K562 (cell line): ENCODE measurements around the gene SLC16A2. TPM values are rescaled to one million over a fixed set of nuclear protein-coding genes. Genes with fewer than 3 reads are reported as not detected.

Source experiments
- ATAC-seq: fragments of 200-7000 bp; cut with Tn5 transposase; 3 replicates; pipeline ENCODE4 v1.9.1; 2020; ENCODE audit warnings: moderate library complexity
- BruUV-seq: library from RNA; stranded (reverse); fragments of 400-500 nt; replicated peaks from 2 replicates; lab custom pipeline; 2021; lab: Mats Ljungman, UMichigan
- CTCF ChIA-PET: fragments of 300-600 bp; formaldehyde crosslinking; extraction: SDS; loops from one replicate; lab custom pipeline; 2021; ENCODE audit warnings: low intra/inter-chr PET ratio; lab: Yijun Ruan, JAX
- POLR2A ChIA-PET: fragments of 300-600, 350-650 bp; sonication (Branson Sonifier 250); formaldehyde crosslinking; extraction: SDS; loops from one replicate; lab custom pipeline; 2021; ENCODE audit warnings: antibody characterized with exemption, inconsistent platforms; lab: Yijun Ruan, JAX
- DNase-seq, 4 experiments: peaks; one replicate each; pipeline versions ENCODE4 v3.0.0 to v3.0.0-alpha.2; 2011 to 2018; ENCODE audit warnings: low spot score in 3 of 4, mixed read lengths in 3 of 4; ENCODE audit errors: extremely low read depth in 1 of 4
- FAIRE-seq: peaks from 2 replicates; lab custom pipeline; 2011; peaks lifted over from hg19 to GRCh38; lab: Jason Lieb, UNC
- H2AFZ ChIP-seq: 2 replicates; pipeline ENCODE4 v1.6.0; 2011; ENCODE audit warnings: low read depth, low read length, control low read depth, inconsistent platforms
- H3K27ac ChIP-seq: fragments of 200-600 bp; 3 replicates; pipeline ENCODE4 v1.8.0; 2011; ENCODE audit warnings: low read depth, mild to moderate bottlenecking, control low read depth, inconsistent platforms, low read length, moderate library complexity, mixed read lengths; ENCODE audit errors: extremely low read depth
- H3K27me3 ChIP-seq, 2 experiments: fragments of 300-600 bp in 1 of 2; 2 replicates in 1 of 2; 3 replicates in 1 of 2; pipeline versions ENCODE4 v1.6.0 to v1.8.0; 2011; ENCODE audit warnings: inconsistent platforms in 2 of 2, low read length in 2 of 2, mild to moderate bottlenecking in 1 of 2, mixed read lengths in 1 of 2, moderate library complexity in 1 of 2; ENCODE audit not compliant: control insufficient read depth in 2 of 2, insufficient read depth in 2 of 2
- H3K36me3 ChIP-seq: fragments of 300-600 bp; 3 replicates; pipeline ENCODE4 v1.8.0; 2011; ENCODE audit warnings: mild to moderate bottlenecking, low read length, inconsistent platforms; ENCODE audit not compliant: control insufficient read depth, insufficient read depth
- H3K4me1 ChIP-seq, 2 experiments: fragments of 200-600 bp in 1 of 2; replicated peaks in 1 of 2; 2 replicates in 1 of 2; 3 replicates in 1 of 2; pipeline versions ENCODE4 v1.5.1 to v1.8.0; 2011; ENCODE audit warnings: inconsistent platforms in 2 of 2, low read length in 2 of 2, mild to moderate bottlenecking in 1 of 2, mixed read lengths in 1 of 2, moderate library complexity in 1 of 2; ENCODE audit not compliant: control insufficient read depth in 2 of 2, insufficient read depth in 2 of 2
- H3K4me2 ChIP-seq: 2 replicates; pipeline ENCODE4 v1.6.1; 2011; ENCODE audit warnings: low read length, control low read depth, inconsistent platforms, mixed read lengths; ENCODE audit not compliant: insufficient read depth
- H3K4me3 ChIP-seq: fragments of 200-600 bp; sonication (generic), shearing (Covaris generic); 2 replicates; pipeline ENCODE4 v1.5.1; 2016; ENCODE audit warnings: control low read depth, inconsistent platforms
- H3K79me2 ChIP-seq: fragments of 200-600 bp; 3 replicates; pipeline ENCODE4 v1.8.0; 2011; ENCODE audit warnings: low read length, inconsistent platforms; ENCODE audit not compliant: control insufficient read depth, insufficient read depth
- H3K9ac ChIP-seq, 2 experiments: 2 replicates each; pipeline versions ENCODE4 v1.6.0 to v1.6.1; 2011; ENCODE audit warnings: low read depth in 2 of 2, low read length in 2 of 2, control low read depth in 1 of 2, inconsistent platforms in 1 of 2, mild to moderate bottlenecking in 1 of 2, mixed read lengths in 1 of 2; ENCODE audit not compliant: insufficient read depth in 1 of 2
- H3K9me1 ChIP-seq: one replicate; pipeline ENCODE4 v1.6.0; 2011; ENCODE audit warnings: inconsistent platforms, mild to moderate bottlenecking, low read length, moderate library complexity; ENCODE audit not compliant: control insufficient read depth, insufficient read depth
- H3K9me3 ChIP-seq: replicated peaks from 2 replicates; pipeline ENCODE4 v1.5.1; 2011; ENCODE audit warnings: low read depth, low read length, inconsistent platforms; ENCODE audit not compliant: control insufficient read depth, insufficient read depth
- H4K20me1 ChIP-seq: replicated peaks from 2 replicates; pipeline ENCODE4 v1.6.1; 2011; ENCODE audit warnings: low read length, inconsistent platforms, mixed read lengths; ENCODE audit not compliant: control insufficient read depth, insufficient read depth
- ARHGAP35 ChIP-seq: fragments of 450-650 bp; IDR thresholded peaks from 2 replicates; pipeline ENCODE4 v1.6.1; 2018; ENCODE audit not compliant: partially characterized antibody
- CXXC5 ChIP-seq: fragments of 250-450 bp; sonication (Bioruptor Pico); IDR thresholded peaks from 2 replicates; pipeline ENCODE4 v1.8.0; 2022; ENCODE audit warnings: inconsistent platforms, mild to moderate bottlenecking, moderate library complexity
- HBP1 ChIP-seq: fragments of 450-650 bp; formaldehyde crosslinking; IDR thresholded peaks from 2 replicates; pipeline ENCODE4 v1.4.0; 2022; ENCODE audit warnings: missing genetic modification characterization
- KHSRP ChIP-seq: fragments of 450-650 bp; IDR thresholded peaks from 2 replicates; pipeline ENCODE4 v1.6.1; 2017
- MLLT1 ChIP-seq, 2 experiments: fragments of 450-650 bp; IDR thresholded peaks; 2 replicates each; pipeline ENCODE4 v1.6.1; 2016
- NR2F6 ChIP-seq: fragments of 450-650 bp; formaldehyde crosslinking; IDR thresholded peaks from 2 replicates; pipeline ENCODE4 v1.4.0; 2020; ENCODE audit warnings: mild to moderate bottlenecking
- NRF1 ChIP-seq, 2 experiments: fragments of 450-650 bp; IDR thresholded peaks in 1 of 2; conservative IDR thresholded peaks in 1 of 2; 2 replicates each; pipeline ENCODE4 v1.6.1; 2014; ENCODE audit warnings: mild to moderate bottlenecking in 2 of 2
- PHB2 ChIP-seq: fragments of 450-650 bp; IDR thresholded peaks from 2 replicates; pipeline ENCODE4 v1.6.1; 2017; ENCODE audit warnings: low read depth
- SAFB ChIP-seq: fragments of 200-400 bp; formaldehyde crosslinking; IDR thresholded peaks from 2 replicates; pipeline ENCODE4 v1.6.1; 2017; ENCODE audit warnings: low read depth, low read length, borderline replicate concordance
- TAF9B ChIP-seq: fragments of 450-650 bp; IDR thresholded peaks from 2 replicates; pipeline ENCODE4 v1.6.1; 2018; ENCODE audit warnings: mild to moderate bottlenecking; ENCODE audit not compliant: partially characterized antibody
- ZEB2 ChIP-seq: fragments of 450-650 bp; IDR thresholded peaks from 2 replicates; pipeline ENCODE4 v1.6.1; 2016
- ZFP91 ChIP-seq: sonication (generic); formaldehyde crosslinking; IDR thresholded peaks from 2 replicates; pipeline ENCODE4 v1.8.0; 2022; ENCODE audit warnings: mild to moderate bottlenecking, missing genetic modification reagents
- ZNF212 ChIP-seq: fragments of 450-650 bp; formaldehyde crosslinking; IDR thresholded peaks from 2 replicates; pipeline ENCODE4 v1.4.0; 2020; ENCODE audit warnings: mild to moderate bottlenecking
- ZNF408 ChIP-seq: fragments of 250-450 bp; sonication (Bioruptor Pico); IDR thresholded peaks from 2 replicates; pipeline ENCODE4 v1.4.0; 2020; ENCODE audit warnings: low read depth, mild to moderate bottlenecking, moderate library complexity
- ZNF449 ChIP-seq: fragments of 250-450 bp; sonication (Bioruptor Pico); IDR thresholded peaks from 2 replicates; pipeline ENCODE4 v1.8.0; 2022; ENCODE audit warnings: moderate library complexity, mild to moderate bottlenecking, inconsistent platforms
- ZNF57 ChIP-seq: fragments of 450-650 bp; formaldehyde crosslinking; IDR thresholded peaks from 2 replicates; pipeline ENCODE4 v1.4.0; 2020; ENCODE audit warnings: mild to moderate bottlenecking, moderate library complexity
- WGBS: fragments of 100-300 bp; shearing (Covaris generic); methylation state at CpG from one replicate; pipeline ENCODE4 v1.1.6; 2016; ENCODE audit warnings: low coverage, mixed read lengths; ENCODE audit not compliant: insufficient coverage; ENCODE audit errors: missing lambda C conversion rate; 5-methylcytosine and 5-hydroxymethylcytosine counted together
- in situ Hi-C: fragments of 300-500 bp; cut with MboI; formaldehyde crosslinking; loops from 4 replicates; pipeline ENCODE4 v1.15.0; 2018; ENCODE audit warnings: inconsistent platforms, mixed read lengths
- intact Hi-C: fragments of 100-400 bp; cut with micrococcal nuclease; formaldehyde crosslinking; loops from 2 replicates; pipeline ENCODE4 v1.14.2; 2022
- polyA plus RNA-seq, 8 experiments: library from polyadenylated mRNA; depleted of rRNA in 4 of 8; stranded (reverse) in 5 of 8; unstranded in 3 of 8; fragments of >200 nt; fragmentation: Nextera tagmentation in 2 of 8; fragmentation: Illumina TruSeq in 1 of 8; extraction: Ambion mirVana in 2 of 8; extraction: Trizol in 1 of 8; gene quantifications; 2 replicates each; pipeline versions ENCODE4 v1.2.1 to v1.2.3, GENCODE V29; 2011 to 2014; ENCODE audit warnings: inconsistent platforms in 1 of 8, missing spikeins in 1 of 8
- total RNA-seq, 7 experiments: library from RNA; depleted of rRNA in 6 of 7; stranded (reverse); fragments of >200 nt in 6 of 7; fragmentation: Illumina TruSeq in 2 of 7; extraction: Trizol in 2 of 7; gene quantifications; 2 replicates each; pipeline versions ENCODE4 v1.2.1 to v1.2.3, GENCODE V29; 2011 to 2021; ENCODE audit warnings: low replicate concordance in 1 of 7

SLC16A2 gene
- total and polyA plus RNA-seq, 9 of the 15 experiments (the other 6 are each of a cell fraction or from before 2014, with no cell fraction given), result 0.07 TPM; not detected in 8

- TF ChIP-seq ZFP91 (no peak), PHB2 (no peak), HBP1 (CRISPR knock-in tag) (no peak)
These were observed 553 bp downstream of the SLC16A2 start (continued) for GRCh38 chrX:74421740-74422352.

GRCh38 chrX:74422576-74423288 is 1.4 kb downstream of the SLC16A2 start:
- ChIA-PET CTCF (no interaction called here), POLR2A (no interaction called here)
- BruUV-seq, result no TSS peak
- intact Hi-C loops (no loop called here), in situ Hi-C loops (no loop called here)
- no peak overlapping the region; the same call in 1 of the 2 replicates for H3K4me2 ChIP-seq
- H3K4me3 ChIP-seq, result no peak overlapping the region
- no peak overlapping the region for H2AFZ ChIP-seq
- 13% methylated on average over 16 of the region's 44 CpGs for WGBS
- ATAC-seq (peak; percentile 38), DNase-seq (no peak), FAIRE-seq (no peak)
- H3K27ac ChIP-seq, result no peak overlapping the region
- H3K9me3 ChIP-seq, result no peaks in the 10 kb centered on the region
- no peaks in the 10 kb centered on the region; the same call in 1 of the 2 replicates for H4K20me1 ChIP-seq
- H3K27me3 ChIP-seq, result peaks cover 0 to 26% of the 10 kb centered on the region in 2 experiments; a peak in 2 of 5 replicates
- H3K79me2 ChIP-seq, result no peaks in the 10 kb centered on the region
- H3K9me1 ChIP-seq, result no peaks in the 10 kb centered on the region
- H3K9ac ChIP-seq, result no peak overlapping the region
- H3K36me3 ChIP-seq, result no peaks in the 10 kb centered on the region
- H3K4me1 ChIP-seq, result peaks cover 0 to 5% of the 10 kb centered on the region in 2 experiments; a peak in 1 of 5 replicates
- TF ChIP-seq NRF1 (conservative IDR thresholded peaks at IDR 0.05 in 1 of 2, IDR thresholded peaks at IDR 0.05 in 1 of 2) (no peak), ZNF212 (CRISPR knock-in tag) (no peak), NR2F6 (CRISPR knock-in tag) (no peak), SAFB (no peak), ZNF408 (CRISPR knock-in tag) (no peak), ZEB2 (no peak), ZNF449 (CRISPR knock-in tag) (no peak), CXXC5 (CRISPR knock-in tag) (no peak), ZNF57 (CRISPR knock-in tag) (no peak), KHSRP (no peak), ARHGAP35 (no peak), MLLT1 (IDR thresholded peaks at IDR 0.05) (no peak), TAF9B (no peak)
